Measurements from ENCODE around the gene SUCLG1. TPM values are rescaled to one million over a fixed set of nuclear protein-coding genes. Genes with fewer than 3 reads are reported as not detected.

Gene SUCLG1
- total and polyA plus RNA-seq, 2 of the 8 experiments (the other 6 are each of a cell fraction or from before 2014, with no cell fraction given) = 19.9 to 40.0 TPM

DNA sequence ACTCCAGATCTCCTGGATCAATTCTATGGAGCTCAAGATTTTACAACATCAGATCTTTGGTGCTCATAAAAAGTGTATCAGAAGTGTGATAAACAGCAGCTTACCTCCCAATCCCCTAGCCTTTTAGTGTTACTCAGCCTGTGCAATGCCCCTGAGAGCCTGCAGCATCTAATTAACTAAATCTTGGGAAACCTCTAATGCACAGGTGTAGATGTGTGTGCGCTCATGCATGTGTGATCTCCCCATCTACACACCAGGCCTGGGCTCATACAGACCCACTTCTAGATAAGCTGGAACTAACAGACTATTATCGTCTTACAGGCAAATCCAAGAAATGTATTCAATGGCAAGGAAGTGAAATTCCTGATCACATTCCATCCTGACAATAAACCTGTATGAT is 7.5 kb downstream of the SUCLG1 start:
- DNase-seq (ENCODE audit: low read depth in 1 of 2, low spot score in 2 of 2) = no peak
- Histone ChIP-seq H4K8ac (ENCODE audit: extremely low read depth, insufficient read depth, low read length) (no peak overlapping the region), H2BK120ac (replicated peaks; ENCODE audit: low read depth, low read length) (no peak overlapping the region), H3K79me2 (ENCODE audit: control insufficient read depth in 1 of 2, insufficient read depth in 2 of 2, low read length in 2 of 2) (peaks cover 0 to 17% of the 10 kb centered on the region in 2 experiments; a peak in 1 of 4 replicates), H3K27ac (ENCODE audit: low read depth, low read length) (no peak overlapping the region), H3K23ac (ENCODE audit: insufficient read length) (no peak overlapping the region), H3K4ac (replicated peaks; ENCODE audit: insufficient read length, low read depth, low read length) (no peak overlapping the region), H2AFZ (ENCODE audit: low read length) (no peak overlapping the region), H3K79me1 (ENCODE audit: low read depth, low read length) (no peaks in the 10 kb centered on the region; the same call in 1 of the 2 replicates), H3K9ac (replicated peaks in 1 of 4; ENCODE audit: extremely low read depth in 1 of 4, low read depth in 3 of 4, low read length in 3 of 4) (no peak overlapping the region), H3K9me3 (ENCODE audit: insufficient read depth in 2 of 2, low read depth in 1 of 2, low read length in 1 of 2) (no peaks in the 10 kb centered on the region), H4K20me1 (replicated peaks in 1 of 2; ENCODE audit: control insufficient read depth in 1 of 2, insufficient read depth in 2 of 2, low read length in 2 of 2) (peaks cover 4 to 6% of the 10 kb centered on the region in 2 experiments), H2BK15ac (ENCODE audit: low read length) (no peak overlapping the region), H3K4me3 (ENCODE audit: extremely low read depth in 1 of 4, insufficient read depth in 2 of 4, low read depth in 3 of 4, low read length in 4 of 4) (no peak overlapping the region), H2AK5ac (ENCODE audit: low read depth, low read length) (no peak overlapping the region), H4K91ac (replicated peaks; ENCODE audit: insufficient read length, low read length) (no peak overlapping the region), H3K18ac (ENCODE audit: extremely low read depth, low read length) (no peak overlapping the region), H3K14ac (ENCODE audit: insufficient read length) (no peak overlapping the region), H3K4me2 (ENCODE audit: insufficient read depth in 1 of 2, low read depth in 2 of 2, low read length in 2 of 2) (no peak overlapping the region), H2BK5ac (ENCODE audit: low read depth, low read length) (no peak overlapping the region), H3K56ac (replicated peaks; ENCODE audit: insufficient read length, low read depth, low read length) (no peak overlapping the region), H2BK12ac (ENCODE audit: low read depth, low read length) (no peak overlapping the region), H3K4me1 (replicated peaks in 1 of 4; ENCODE audit: control insufficient read depth in 3 of 4, insufficient read depth in 4 of 4, low read length in 3 of 4) (no peaks in the 10 kb centered on the region), H2BK20ac (ENCODE audit: low read length) (no peak overlapping the region), H4K5ac (ENCODE audit: insufficient read length, low read depth, low read length) (no peak overlapping the region), H3K27me3 (replicated peaks in 1 of 4; ENCODE audit: control insufficient read depth in 3 of 4, extremely low read depth in 1 of 4, insufficient read depth in 3 of 4, low read length in 3 of 4) (no peaks in the 10 kb centered on the region), H3K23me2 (ENCODE audit: low read depth, low read length) (no peaks in the 10 kb centered on the region), H3K36me3 (ENCODE audit: control insufficient read depth in 2 of 4, insufficient read depth in 4 of 4, low read length in 3 of 4) (no peaks in the 10 kb centered on the region; a peak in 1 of 8 replicates)
- 90% methylated on average over 2 of the region's 2 CpGs; no CpG with 5 or more reads in 1 of the 2 experiments for WGBS, 2 experiments (ENCODE audit: extremely low coverage in 1 of 2, insufficient coverage in 1 of 2, insufficient read length in 1 of 2, insufficient replicate concordance in 2 of 2, low coverage in 1 of 2, low lambda C conversion rate in 2 of 2, missing lambda C conversion rate in 1 of 2)
- FAIRE-seq = no peak
- POLR2A ChIA-PET (ENCODE audit: partially characterized antibody) = no interaction called here
- CTCF ChIA-PET (ENCODE audit: partially characterized antibody) = no interaction called here
- TF ChIP-seq TAF7 (optimal IDR thresholded peaks at IDR 0.05; ENCODE audit: borderline replicate concordance, low read depth, low read length) = no peak
- no peak for TF ChIP-seq TCF12 (IDR thresholded peaks at IDR 0.05; ENCODE audit: low read depth, low read length)
- TF ChIP-seq, protein P1, sequence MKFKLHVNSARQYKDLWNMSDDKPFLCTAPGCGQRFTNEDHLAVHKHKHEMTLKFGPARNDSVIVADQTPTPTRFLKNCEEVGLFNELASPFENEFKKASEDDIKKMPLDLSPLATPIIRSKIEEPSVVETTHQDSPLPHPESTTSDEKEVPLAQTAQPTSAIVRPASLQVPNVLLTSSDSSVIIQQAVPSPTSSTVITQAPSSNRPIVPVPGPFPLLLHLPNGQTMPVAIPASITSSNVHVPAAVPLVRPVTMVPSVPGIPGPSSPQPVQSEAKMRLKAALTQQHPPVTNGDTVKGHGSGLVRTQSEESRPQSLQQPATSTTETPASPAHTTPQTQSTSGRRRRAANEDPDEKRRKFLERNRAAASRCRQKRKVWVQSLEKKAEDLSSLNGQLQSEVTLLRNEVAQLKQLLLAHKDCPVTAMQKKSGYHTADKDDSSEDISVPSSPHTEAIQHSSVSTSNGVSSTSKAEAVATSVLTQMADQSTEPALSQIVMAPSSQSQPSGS (IDR thresholded peaks at IDR 0.05; ENCODE audit: low read length) = no peak
- TF ChIP-seq CTBP2 (IDR thresholded peaks at IDR 0.05; ENCODE audit: borderline replicate concordance, insufficient read depth, insufficient read length, low read length) = no peak
- no peak for TF ChIP-seq POU5F1 (IDR thresholded peaks at IDR 0.05; ENCODE audit: low read depth, low read length)
- no peak for TF ChIP-seq CEBPB (IDR thresholded peaks at IDR 0.05; ENCODE audit: low read depth, low read length)
- no peak for TF ChIP-seq RBBP5 (IDR thresholded peaks at IDR 0.05; ENCODE audit: borderline replicate concordance, low read depth, low read length)
- TF ChIP-seq FOSL1 (IDR thresholded peaks at IDR 0.05; ENCODE audit: insufficient read depth, low read depth, low read length) = no peak
- TF ChIP-seq BACH1 (IDR thresholded peaks at IDR 0.05; ENCODE audit: low read length) = no peak
- TF ChIP-seq SP2 (IDR thresholded peaks at IDR 0.05; ENCODE audit: low read length) = no peak
- TF ChIP-seq CHD1 (IDR thresholded peaks at IDR 0.05; ENCODE audit: low read depth, low read length) = no peak
- no peak for TF ChIP-seq POLR2A (IDR thresholded peaks at IDR 0.05; ENCODE audit: control extremely low read depth in 1 of 2, low read depth in 2 of 2, low read length in 2 of 2)

All from H1 (cell line).